ENCODE data around the gene VPS35L.
A peak's percentile ranks its signal among the peaks of the same experiment; 100 is the strongest.

The VPS35L gene

GRCh38 chr16:19566362-19566761 is 10.9 kb downstream of the VPS35L start:
- Histone ChIP-seq H3K36me3 (ENCODE audit: control insufficient read depth in 2 of 2, insufficient read depth in 2 of 2, low read length in 2 of 2) (peaks cover 21 to 35% of the 10 kb centered on the region in 2 donors), H3K27me3 (ENCODE audit: control insufficient read depth in 1 of 2, insufficient read depth in 2 of 2, low read length in 2 of 2) (no peaks in the 10 kb centered on the region), H3K27ac (ENCODE audit: low read length) (no peak overlapping the region), H3K4me3 (ENCODE audit: low read length in 2 of 2) (no peak overlapping the region), H3K9me3 (ENCODE audit: control insufficient read depth in 2 of 2, low read length in 2 of 2) (no peaks in the 10 kb centered on the region), H3K9ac (ENCODE audit: low read length in 2 of 2) (no peak overlapping the region), H3K4me1 (ENCODE audit: control insufficient read depth, insufficient read depth, low read length) (no peaks in the 10 kb centered on the region)

- H3K9me3 ChIP-seq (ENCODE audit: control insufficient read depth in 2 of 2, low read length in 2 of 2) = no peaks in the 10 kb centered on the region
- no peaks in the 10 kb centered on the region for H3K27me3 ChIP-seq (ENCODE audit: control insufficient read depth in 1 of 2, insufficient read depth in 2 of 2, low read length in 2 of 2)
- H3K9ac ChIP-seq (ENCODE audit: low read length in 2 of 2) = no peak overlapping the region
- H3K4me1 ChIP-seq (ENCODE audit: control insufficient read depth, insufficient read depth, low read length) = no peaks in the 10 kb centered on the region
- H3K27ac ChIP-seq (ENCODE audit: low read length) = no peak overlapping the region
- no peak overlapping the region for H3K4me3 ChIP-seq (ENCODE audit: low read length in 2 of 2)
- peaks cover 24 to 38% of the 10 kb centered on the region in 2 donors for H3K36me3 ChIP-seq (ENCODE audit: control insufficient read depth in 2 of 2, insufficient read depth in 2 of 2, low read length in 2 of 2)
These were observed 12.1 kb downstream of the VPS35L start for GRCh38 chr16:19567560-19567959.

GRCh38 chr16:19573997-19574396 is 18.5 kb downstream of the VPS35L start:
- no peaks in the 10 kb centered on the region for H3K27me3 ChIP-seq (ENCODE audit: control insufficient read depth in 1 of 2, insufficient read depth in 2 of 2, low read length in 2 of 2)
- H3K4me1 ChIP-seq (ENCODE audit: control insufficient read depth, insufficient read depth, low read length) = no peaks in the 10 kb centered on the region
- H3K4me3 ChIP-seq (ENCODE audit: low read length in 2 of 2) = no peak overlapping the region
- H3K36me3 ChIP-seq (ENCODE audit: control insufficient read depth in 2 of 2, insufficient read depth in 2 of 2, low read length in 2 of 2) = peaks cover 32 to 45% of the 10 kb centered on the region in 2 donors
- H3K9me3 ChIP-seq (ENCODE audit: control insufficient read depth in 2 of 2, low read length in 2 of 2) = no peaks in the 10 kb centered on the region
- no peak overlapping the region for H3K9ac ChIP-seq (ENCODE audit: low read length in 2 of 2)
- no peak overlapping the region for H3K27ac ChIP-seq (ENCODE audit: low read length)

- peaks cover 28 to 41% of the 10 kb centered on the region in 2 donors for H3K36me3 ChIP-seq (ENCODE audit: control insufficient read depth in 2 of 2, insufficient read depth in 2 of 2, low read length in 2 of 2)
- no peak overlapping the region for H3K4me3 ChIP-seq (ENCODE audit: low read length in 2 of 2)
- H3K27me3 ChIP-seq (ENCODE audit: control insufficient read depth in 1 of 2, insufficient read depth in 2 of 2, low read length in 2 of 2) = no peaks in the 10 kb centered on the region
- H3K9ac ChIP-seq (ENCODE audit: low read length in 2 of 2) = no peak overlapping the region
- H3K9me3 ChIP-seq (ENCODE audit: control insufficient read depth in 2 of 2, low read length in 2 of 2) = no peaks in the 10 kb centered on the region
- H3K4me1 ChIP-seq (ENCODE audit: control insufficient read depth, insufficient read depth, low read length) = no peaks in the 10 kb centered on the region
- no peak overlapping the region for H3K27ac ChIP-seq (ENCODE audit: low read length)
These were observed 19.1 kb downstream of the VPS35L start for GRCh38 chr16:19574615-19575014.

- Histone ChIP-seq H3K9me3 (ENCODE audit: control insufficient read depth in 2 of 2, low read length in 2 of 2) (peaks cover 0 to 3% of the 10 kb centered on the region in 2 donors), H3K4me3 (ENCODE audit: low read length in 2 of 2) (no peak overlapping the region), H3K27ac (ENCODE audit: low read length) (peak overlapping the region; percentile 11), H3K36me3 (ENCODE audit: control insufficient read depth in 2 of 2, insufficient read depth in 2 of 2, low read length in 2 of 2) (peaks cover 45 to 48% of the 10 kb centered on the region in 2 donors), H3K27me3 (ENCODE audit: control insufficient read depth in 1 of 2, insufficient read depth in 2 of 2, low read length in 2 of 2) (no peaks in the 10 kb centered on the region), H3K4me1 (ENCODE audit: control insufficient read depth, insufficient read depth, low read length) (no peaks in the 10 kb centered on the region), H3K9ac (ENCODE audit: low read length in 2 of 2) (no peak overlapping the region)
These were observed 23.0 kb downstream of the VPS35L start for GRCh38 chr16:19578378-19578971.

- Histone ChIP-seq H3K27ac (ENCODE audit: low read length) (no peak overlapping the region), H3K4me1 (ENCODE audit: control insufficient read depth, insufficient read depth, low read length) (no peaks in the 10 kb centered on the region), H3K9ac (ENCODE audit: low read length in 2 of 2) (no peak overlapping the region), H3K27me3 (ENCODE audit: control insufficient read depth in 1 of 2, insufficient read depth in 2 of 2, low read length in 2 of 2) (no peaks in the 10 kb centered on the region), H3K9me3 (ENCODE audit: control insufficient read depth in 2 of 2, low read length in 2 of 2) (peaks cover 0 to 3% of the 10 kb centered on the region in 2 donors), H3K36me3 (ENCODE audit: control insufficient read depth in 2 of 2, insufficient read depth in 2 of 2, low read length in 2 of 2) (peaks cover 33 to 36% of the 10 kb centered on the region in 2 donors), H3K4me3 (ENCODE audit: low read length in 2 of 2) (no peak overlapping the region)
These were observed 26.7 kb downstream of the VPS35L start for GRCh38 chr16:19582050-19582831.

GRCh38 chr16:19583665-19584300 is 28.3 kb downstream of the VPS35L start:
- H3K4me1 ChIP-seq (ENCODE audit: control insufficient read depth, insufficient read depth, low read length) = no peaks in the 10 kb centered on the region
- H3K36me3 ChIP-seq (ENCODE audit: control insufficient read depth in 2 of 2, insufficient read depth in 2 of 2, low read length in 2 of 2) = peaks cover 25 to 26% of the 10 kb centered on the region in 2 donors
- peaks cover 0 to 3% of the 10 kb centered on the region in 2 donors for H3K9me3 ChIP-seq (ENCODE audit: control insufficient read depth in 2 of 2, low read length in 2 of 2)
- H3K27ac ChIP-seq (ENCODE audit: low read length) = no peak overlapping the region
- H3K9ac ChIP-seq (ENCODE audit: low read length in 2 of 2) = no peak overlapping the region
- H3K27me3 ChIP-seq (ENCODE audit: control insufficient read depth in 1 of 2, insufficient read depth in 2 of 2, low read length in 2 of 2) = no peaks in the 10 kb centered on the region
- H3K4me3 ChIP-seq (ENCODE audit: low read length in 2 of 2) = no peak overlapping the region

- Histone ChIP-seq H3K9ac (ENCODE audit: low read length in 2 of 2) (no peak overlapping the region), H3K4me1 (ENCODE audit: control insufficient read depth, insufficient read depth, low read length) (peaks cover 6% of the 10 kb centered on the region), H3K36me3 (ENCODE audit: control insufficient read depth in 2 of 2, insufficient read depth in 2 of 2, low read length in 2 of 2) (peaks cover 11 to 15% of the 10 kb centered on the region in 2 donors), H3K4me3 (ENCODE audit: low read length in 2 of 2) (no peak overlapping the region), H3K27me3 (ENCODE audit: control insufficient read depth in 1 of 2, insufficient read depth in 2 of 2, low read length in 2 of 2) (no peaks in the 10 kb centered on the region), H3K27ac (ENCODE audit: low read length) (no peak overlapping the region), H3K9me3 (ENCODE audit: control insufficient read depth in 2 of 2, low read length in 2 of 2) (no peaks in the 10 kb centered on the region)
These were observed 33.2 kb downstream of the VPS35L start for GRCh38 chr16:19588661-19589060.

- H3K27ac ChIP-seq (ENCODE audit: low read length) = peak overlapping the region; percentile 46
- no peaks in the 10 kb centered on the region for H3K27me3 ChIP-seq (ENCODE audit: control insufficient read depth in 1 of 2, insufficient read depth in 2 of 2, low read length in 2 of 2)
- H3K9ac ChIP-seq (ENCODE audit: low read length in 2 of 2) = no peak overlapping the region
- peaks cover 11 to 18% of the 10 kb centered on the region in 2 donors for H3K36me3 ChIP-seq (ENCODE audit: control insufficient read depth in 2 of 2, insufficient read depth in 2 of 2, low read length in 2 of 2)
- H3K9me3 ChIP-seq (ENCODE audit: control insufficient read depth in 2 of 2, low read length in 2 of 2) = no peaks in the 10 kb centered on the region
- peaks cover 6% of the 10 kb centered on the region for H3K4me1 ChIP-seq (ENCODE audit: control insufficient read depth, insufficient read depth, low read length)
- no peak overlapping the region for H3K4me3 ChIP-seq (ENCODE audit: low read length in 2 of 2)
These were observed 33.6 kb downstream of the VPS35L start for GRCh38 chr16:19589106-19589505.

- Histone ChIP-seq H3K4me3 (ENCODE audit: low read length in 2 of 2) (peak overlapping the region in 1 of 2 donors; percentile 22), H3K9me3 (ENCODE audit: control insufficient read depth in 2 of 2, low read length in 2 of 2) (no peaks in the 10 kb centered on the region), H3K9ac (ENCODE audit: low read length in 2 of 2) (peak overlapping the region; percentile 5 to 32), H3K27me3 (ENCODE audit: control insufficient read depth in 1 of 2, insufficient read depth in 2 of 2, low read length in 2 of 2) (no peaks in the 10 kb centered on the region), H3K36me3 (ENCODE audit: control insufficient read depth in 2 of 2, insufficient read depth in 2 of 2, low read length in 2 of 2) (peaks cover 11 to 19% of the 10 kb centered on the region in 2 donors), H3K4me1 (ENCODE audit: control insufficient read depth, insufficient read depth, low read length) (peaks cover 6% of the 10 kb centered on the region), H3K27ac (ENCODE audit: low read length) (peak overlapping the region; percentile 46)
These were observed 34.3 kb downstream of the VPS35L start for GRCh38 chr16:19589771-19590302.
